KMS-11 (cell line): Measurements from ENCODE around the gene IPMK.

Source experiments
- H2AFZ ChIP-seq: fragments of 200-600 bp; sonication (generic); 2 replicates; pipeline ENCODE4 v1.6.1; 2016; ENCODE audit warnings: antibody characterized with exemption, mixed run types, low read depth
- H3K27ac ChIP-seq: fragments of 200-600 bp; sonication (generic); 2 replicates; pipeline ENCODE4 v1.6.1; 2016; ENCODE audit warnings: mild to moderate bottlenecking, mixed run types
- H3K27me3 ChIP-seq: fragments of 200-600 bp; sonication (generic); 2 replicates; pipeline ENCODE4 v1.6.1; 2017; ENCODE audit warnings: mild to moderate bottlenecking, low read depth, mixed run types, moderate library complexity; ENCODE audit not compliant: insufficient read depth
- H3K36me3 ChIP-seq: fragments of 200-600 bp; sonication (generic); 2 replicates; pipeline ENCODE4 v1.6.1; 2017; ENCODE audit warnings: mild to moderate bottlenecking, mixed run types; ENCODE audit not compliant: insufficient read depth
- H3K4me1 ChIP-seq: fragments of 200-600 bp; sonication (generic); 2 replicates; pipeline ENCODE4 v1.6.1; 2016; ENCODE audit warnings: mild to moderate bottlenecking, low read depth, mixed run types; ENCODE audit not compliant: poor library complexity, severe bottlenecking
- H3K4me2 ChIP-seq: fragments of 200-600 bp; sonication (generic); 2 replicates; pipeline ENCODE4 v1.7.0; 2016; ENCODE audit warnings: mild to moderate bottlenecking, mixed run types
- H3K4me3 ChIP-seq: fragments of 200-600 bp; sonication (generic); IDR thresholded peaks from 2 replicates; pipeline ENCODE4 v1.6.1; 2017; ENCODE audit warnings: low read depth, low read length, mixed read lengths; ENCODE audit not compliant: insufficient read depth
- H3K79me2 ChIP-seq: fragments of 200-600 bp; sonication (generic); 2 replicates; pipeline ENCODE4 v1.6.1; 2016; ENCODE audit warnings: low read depth, mixed run types; ENCODE audit not compliant: insufficient read depth
- H3K9ac ChIP-seq: fragments of 200-600 bp; sonication (generic); 2 replicates; pipeline ENCODE4 v1.6.1; 2016; ENCODE audit warnings: mild to moderate bottlenecking, mixed run types
- H4K20me1 ChIP-seq: fragments of 200-600 bp; sonication (generic); 2 replicates; pipeline ENCODE4 v1.6.1; 2016; ENCODE audit warnings: mild to moderate bottlenecking, mixed run types; ENCODE audit not compliant: insufficient read depth
- TF ChIP-seq, protein P1 (sequence below): fragments of 200-600 bp; sonication (generic); conservative IDR thresholded peaks from 2 replicates; pipeline ENCODE4 v1.6.1; 2017; ENCODE audit warnings: low read depth, mild to moderate bottlenecking, antibody characterized with exemption, low read length, moderate library complexity, mixed read lengths

The IPMK gene

GRCh38 chr10:58143944-58144343 lies 123.8 kb downstream of the IPMK start:
- Histone ChIP-seq H3K27ac (no peak overlapping the region), H3K4me1 (no peaks in the 10 kb centered on the region), H3K27me3 (no peaks in the 10 kb centered on the region), H3K79me2 (no peaks in the 10 kb centered on the region), H3K4me3 (no peak overlapping the region), H4K20me1 (no peaks in the 10 kb centered on the region), H2AFZ (no peak overlapping the region), H3K4me2 (no peak overlapping the region), H3K9ac (no peak overlapping the region), H3K36me3 (no peaks in the 10 kb centered on the region)
- TF ChIP-seq, protein P1, sequence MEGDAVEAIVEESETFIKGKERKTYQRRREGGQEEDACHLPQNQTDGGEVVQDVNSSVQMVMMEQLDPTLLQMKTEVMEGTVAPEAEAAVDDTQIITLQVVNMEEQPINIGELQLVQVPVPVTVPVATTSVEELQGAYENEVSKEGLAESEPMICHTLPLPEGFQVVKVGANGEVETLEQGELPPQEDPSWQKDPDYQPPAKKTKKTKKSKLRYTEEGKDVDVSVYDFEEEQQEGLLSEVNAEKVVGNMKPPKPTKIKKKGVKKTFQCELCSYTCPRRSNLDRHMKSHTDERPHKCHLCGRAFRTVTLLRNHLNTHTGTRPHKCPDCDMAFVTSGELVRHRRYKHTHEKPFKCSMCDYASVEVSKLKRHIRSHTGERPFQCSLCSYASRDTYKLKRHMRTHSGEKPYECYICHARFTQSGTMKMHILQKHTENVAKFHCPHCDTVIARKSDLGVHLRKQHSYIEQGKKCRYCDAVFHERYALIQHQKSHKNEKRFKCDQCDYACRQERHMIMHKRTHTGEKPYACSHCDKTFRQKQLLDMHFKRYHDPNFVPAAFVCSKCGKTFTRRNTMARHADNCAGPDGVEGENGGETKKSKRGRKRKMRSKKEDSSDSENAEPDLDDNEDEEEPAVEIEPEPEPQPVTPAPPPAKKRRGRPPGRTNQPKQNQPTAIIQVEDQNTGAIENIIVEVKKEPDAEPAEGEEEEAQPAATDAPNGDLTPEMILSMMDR: no peak
